Measurements from ENCODE around the gene PAX3.

DNA sequence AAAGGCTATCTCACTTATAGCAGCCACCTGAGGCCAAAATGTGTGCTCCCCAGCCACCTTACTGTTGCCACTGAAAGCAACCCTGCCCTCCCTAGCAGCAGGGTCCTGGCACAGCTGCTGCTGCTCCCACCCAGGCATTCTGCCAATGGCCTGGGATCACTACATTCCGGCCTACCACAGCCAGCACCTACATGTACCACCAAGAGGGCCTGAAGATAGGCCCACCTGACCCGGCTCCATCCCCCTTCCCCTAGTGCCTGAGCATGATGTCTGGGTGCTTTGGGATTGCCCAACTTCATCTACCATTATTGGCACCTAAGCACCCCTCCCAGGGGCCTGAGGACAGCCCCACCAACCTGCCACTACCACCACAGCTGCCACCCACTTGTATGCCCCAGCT is 34.6 kb upstream of the PAX3 start:
- TF ChIP-seq, protein P1, sequence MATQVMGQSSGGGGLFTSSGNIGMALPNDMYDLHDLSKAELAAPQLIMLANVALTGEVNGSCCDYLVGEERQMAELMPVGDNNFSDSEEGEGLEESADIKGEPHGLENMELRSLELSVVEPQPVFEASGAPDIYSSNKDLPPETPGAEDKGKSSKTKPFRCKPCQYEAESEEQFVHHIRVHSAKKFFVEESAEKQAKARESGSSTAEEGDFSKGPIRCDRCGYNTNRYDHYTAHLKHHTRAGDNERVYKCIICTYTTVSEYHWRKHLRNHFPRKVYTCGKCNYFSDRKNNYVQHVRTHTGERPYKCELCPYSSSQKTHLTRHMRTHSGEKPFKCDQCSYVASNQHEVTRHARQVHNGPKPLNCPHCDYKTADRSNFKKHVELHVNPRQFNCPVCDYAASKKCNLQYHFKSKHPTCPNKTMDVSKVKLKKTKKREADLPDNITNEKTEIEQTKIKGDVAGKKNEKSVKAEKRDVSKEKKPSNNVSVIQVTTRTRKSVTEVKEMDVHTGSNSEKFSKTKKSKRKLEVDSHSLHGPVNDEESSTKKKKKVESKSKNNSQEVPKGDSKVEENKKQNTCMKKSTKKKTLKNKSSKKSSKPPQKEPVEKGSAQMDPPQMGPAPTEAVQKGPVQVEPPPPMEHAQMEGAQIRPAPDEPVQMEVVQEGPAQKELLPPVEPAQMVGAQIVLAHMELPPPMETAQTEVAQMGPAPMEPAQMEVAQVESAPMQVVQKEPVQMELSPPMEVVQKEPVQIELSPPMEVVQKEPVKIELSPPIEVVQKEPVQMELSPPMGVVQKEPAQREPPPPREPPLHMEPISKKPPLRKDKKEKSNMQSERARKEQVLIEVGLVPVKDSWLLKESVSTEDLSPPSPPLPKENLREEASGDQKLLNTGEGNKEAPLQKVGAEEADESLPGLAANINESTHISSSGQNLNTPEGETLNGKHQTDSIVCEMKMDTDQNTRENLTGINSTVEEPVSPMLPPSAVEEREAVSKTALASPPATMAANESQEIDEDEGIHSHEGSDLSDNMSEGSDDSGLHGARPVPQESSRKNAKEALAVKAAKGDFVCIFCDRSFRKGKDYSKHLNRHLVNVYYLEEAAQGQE (IDR thresholded peaks at IDR 0.05; ENCODE audit: insufficient replicate concordance, low read depth) = no peak
- TF ChIP-seq, protein P2, sequence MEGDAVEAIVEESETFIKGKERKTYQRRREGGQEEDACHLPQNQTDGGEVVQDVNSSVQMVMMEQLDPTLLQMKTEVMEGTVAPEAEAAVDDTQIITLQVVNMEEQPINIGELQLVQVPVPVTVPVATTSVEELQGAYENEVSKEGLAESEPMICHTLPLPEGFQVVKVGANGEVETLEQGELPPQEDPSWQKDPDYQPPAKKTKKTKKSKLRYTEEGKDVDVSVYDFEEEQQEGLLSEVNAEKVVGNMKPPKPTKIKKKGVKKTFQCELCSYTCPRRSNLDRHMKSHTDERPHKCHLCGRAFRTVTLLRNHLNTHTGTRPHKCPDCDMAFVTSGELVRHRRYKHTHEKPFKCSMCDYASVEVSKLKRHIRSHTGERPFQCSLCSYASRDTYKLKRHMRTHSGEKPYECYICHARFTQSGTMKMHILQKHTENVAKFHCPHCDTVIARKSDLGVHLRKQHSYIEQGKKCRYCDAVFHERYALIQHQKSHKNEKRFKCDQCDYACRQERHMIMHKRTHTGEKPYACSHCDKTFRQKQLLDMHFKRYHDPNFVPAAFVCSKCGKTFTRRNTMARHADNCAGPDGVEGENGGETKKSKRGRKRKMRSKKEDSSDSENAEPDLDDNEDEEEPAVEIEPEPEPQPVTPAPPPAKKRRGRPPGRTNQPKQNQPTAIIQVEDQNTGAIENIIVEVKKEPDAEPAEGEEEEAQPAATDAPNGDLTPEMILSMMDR (IDR thresholded peaks at IDR 0.05; ENCODE audit: insufficient read depth, low read length) = no peak
